ENCODE measurements around the gene GPRIN1.
A peak's percentile ranks its signal among the peaks of the same experiment; 100 is the strongest.
"Not testable (repeated sequence)": the region's sequence is repeated elsewhere in the genome, so short reads cannot be mapped to it uniquely, and the experiment has no call there.

The GPRIN1 gene

DNA sequence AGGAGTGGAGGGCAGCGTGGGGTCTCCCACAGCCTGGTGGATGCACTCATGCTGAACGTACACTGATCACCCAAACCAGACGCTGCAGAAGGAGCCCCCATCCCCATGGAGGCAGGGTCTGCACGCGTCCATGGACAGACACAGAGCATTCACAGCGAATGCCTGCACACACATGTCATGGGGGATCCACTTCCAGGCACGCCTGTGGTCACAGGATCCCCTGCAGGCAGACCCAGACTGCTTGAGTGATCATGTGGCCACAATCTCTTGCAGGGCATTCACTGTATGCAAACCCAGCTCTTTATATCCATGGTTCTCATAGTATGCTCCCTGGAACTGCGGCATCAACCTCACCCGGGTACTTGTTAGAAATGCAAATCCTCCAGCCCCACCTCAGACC, 15.0 kb upstream of the GPRIN1 start:
- DNase-seq (ENCODE audit: low read depth in 2 of 2) = no peak

DNA sequence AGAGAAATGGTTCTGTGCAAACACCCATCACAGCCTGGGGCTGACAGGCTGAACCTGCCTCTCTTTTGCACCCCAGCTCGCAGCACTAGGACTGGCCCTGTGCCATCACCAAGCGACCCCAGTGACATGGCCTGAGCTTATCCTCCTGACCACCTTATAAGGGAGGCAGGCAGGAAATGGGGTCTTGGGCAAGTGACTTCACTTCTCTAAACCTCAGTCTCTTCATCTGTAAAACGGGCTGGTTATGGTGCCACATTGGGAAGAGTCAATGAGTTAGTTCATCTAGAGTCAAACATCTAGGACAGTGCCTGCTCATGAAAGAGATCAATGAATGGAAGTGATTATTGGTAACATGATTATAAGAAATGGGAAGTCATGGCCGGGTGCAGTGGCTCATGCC, 14.2 kb upstream of the GPRIN1 start:
- DNase-seq (ENCODE audit: low read depth in 2 of 2) = no peak

GRCh38 chr5:176621661-176622079, 11.7 kb upstream of the GPRIN1 start:
- DNase-seq (ENCODE audit: low read depth in 2 of 2) = no peak

DNA sequence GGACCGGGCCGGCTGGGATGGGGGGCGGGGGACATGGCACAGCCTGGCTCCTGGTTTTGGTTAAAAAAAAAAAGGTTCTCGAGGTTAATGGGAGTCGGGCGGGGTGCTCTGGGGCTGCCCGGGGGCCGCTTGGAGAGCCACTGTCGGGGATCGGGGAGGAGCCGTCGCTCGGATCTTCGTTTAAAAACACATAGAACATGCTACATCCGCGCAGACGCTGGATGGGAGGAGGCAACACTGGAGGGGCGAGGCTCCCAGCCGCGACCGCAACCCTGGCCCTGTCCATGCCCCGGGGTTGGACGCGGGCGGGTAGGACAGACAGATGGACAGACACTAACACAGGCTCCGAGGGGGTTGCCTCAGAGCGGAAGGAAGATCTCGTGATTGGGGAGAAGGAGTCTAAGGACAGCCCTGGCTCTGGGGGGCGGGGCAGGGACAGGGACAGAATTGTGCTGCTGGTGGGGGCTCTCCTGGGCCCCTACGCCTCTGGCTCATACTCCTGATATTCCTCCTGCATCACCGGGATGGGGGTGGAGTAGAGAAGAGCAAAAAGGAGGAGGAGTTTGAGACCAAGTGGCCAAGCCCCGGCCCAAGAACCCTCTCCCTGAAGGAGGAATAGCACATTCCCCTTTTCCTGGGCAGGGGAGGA, 10.5 kb upstream of the GPRIN1 start:
- DNase-seq (ENCODE audit: low read depth in 2 of 2) = no peak

DNA sequence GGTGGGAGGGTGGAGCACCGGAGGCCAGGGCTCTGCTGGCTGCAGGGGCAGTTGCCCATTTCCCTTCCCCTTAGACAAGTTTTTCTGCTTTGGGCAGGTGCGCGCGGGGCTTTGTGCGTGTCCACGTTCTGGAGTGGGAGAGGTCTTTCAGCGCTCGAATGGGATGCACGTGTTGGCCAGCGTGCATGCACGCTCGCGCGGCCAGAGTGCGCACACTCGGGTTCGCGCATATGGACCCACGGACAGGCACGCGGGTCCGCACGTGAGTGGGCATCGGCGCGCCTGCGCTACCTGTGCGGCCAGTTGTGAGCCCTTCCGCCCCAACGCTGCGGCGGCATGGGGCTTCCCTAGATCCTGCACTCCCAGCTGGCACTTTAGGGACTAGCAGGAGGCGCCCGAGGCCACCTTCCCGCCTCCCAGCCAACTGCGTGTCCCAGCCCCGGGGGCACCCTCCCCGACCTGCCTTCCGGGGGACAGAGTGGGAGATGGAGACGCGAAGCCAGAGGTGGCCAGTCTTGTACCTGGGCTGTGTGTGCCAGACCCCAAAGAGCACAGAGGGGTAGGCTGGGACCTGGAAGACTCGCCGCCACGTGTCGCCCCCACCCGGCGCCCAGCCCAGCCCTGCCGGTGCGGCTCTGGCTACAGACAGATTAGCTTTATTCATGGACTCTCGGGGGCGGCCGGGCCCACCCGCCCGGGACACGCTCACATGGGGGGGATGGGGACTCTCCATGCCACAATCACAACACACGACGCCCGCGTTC, 9.8 kb upstream of the GPRIN1 start:
- DNase-seq (ENCODE audit: low read depth in 2 of 2) = no peak

DNA sequence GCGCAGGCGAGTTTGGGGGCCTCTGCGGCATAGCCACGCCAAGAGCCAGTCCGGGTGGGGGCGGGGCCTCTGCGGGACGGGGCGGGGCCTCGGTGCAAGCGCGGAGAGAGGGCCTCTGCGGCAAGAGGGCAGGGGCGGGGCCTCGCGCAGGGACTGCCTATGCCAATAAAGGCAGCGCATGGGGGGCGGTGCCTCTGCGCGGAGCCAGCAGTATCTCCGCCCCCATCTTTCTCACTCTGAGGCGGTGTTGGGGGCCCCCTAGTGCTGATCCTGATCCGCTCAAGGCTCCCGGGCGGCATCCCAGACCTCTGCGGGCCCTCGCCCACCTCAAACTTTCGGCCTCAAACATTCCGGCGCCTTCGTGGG, 9.2 kb upstream of the GPRIN1 start:
- DNase-seq (ENCODE audit: low read depth in 2 of 2) = peak; percentile 72 to 73

DNA sequence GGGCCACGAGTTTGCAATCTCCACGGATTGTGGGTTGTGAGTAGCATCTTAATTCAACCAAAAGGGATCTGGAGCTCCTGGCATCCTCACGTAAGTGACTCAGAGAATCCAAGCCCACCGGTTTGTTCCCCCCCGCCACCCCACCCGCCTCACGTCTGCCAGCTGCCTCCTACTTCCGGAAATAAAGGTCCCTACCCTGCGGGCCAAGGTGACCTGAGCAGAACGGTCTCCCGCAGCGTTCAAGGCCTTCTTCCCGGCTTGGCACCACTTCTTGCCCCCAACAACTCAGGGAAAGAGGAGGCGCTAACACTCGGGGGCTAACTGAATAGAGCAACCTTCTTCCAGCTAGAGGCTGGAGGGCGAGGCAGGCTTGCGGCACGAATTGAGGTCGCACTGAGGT, 8.8 kb upstream of the GPRIN1 start:
- no peak for DNase-seq (ENCODE audit: low read depth in 2 of 2)

DNA sequence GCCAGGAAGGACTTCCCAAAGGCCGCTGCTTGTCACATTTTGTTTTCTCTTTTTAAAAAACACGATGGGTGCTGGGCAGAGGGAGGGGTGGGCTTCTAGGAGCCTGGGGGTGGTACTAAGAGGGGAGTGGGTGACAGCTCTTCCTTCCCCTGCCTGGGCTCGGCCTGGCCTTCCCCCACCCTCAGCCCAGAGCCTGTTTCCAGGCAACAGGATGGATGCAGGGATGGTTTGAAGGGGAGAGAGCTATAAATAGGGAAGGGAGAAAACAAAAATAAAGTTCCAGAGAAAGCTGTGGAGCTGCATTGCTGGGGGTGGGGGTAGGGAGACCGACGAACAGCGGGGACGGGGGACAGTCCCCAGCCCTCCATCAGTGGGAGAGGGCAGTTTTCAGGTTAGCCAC, 6.6 kb upstream of the GPRIN1 start:
- no peak for DNase-seq (ENCODE audit: low read depth in 2 of 2)

- DNase-seq (ENCODE audit: low read depth in 2 of 2) = peak in 1 of 2 experiments; percentile 43
Observed at GRCh38 chr5:176614805-176615478, 5.0 kb upstream of the GPRIN1 start.

- no peak for DNase-seq (ENCODE audit: low read depth in 2 of 2)
Observed at GRCh38 chr5:176612855-176613254, 2.9 kb upstream of the GPRIN1 start.

- no peak for DNase-seq (ENCODE audit: low read depth in 2 of 2)
Observed at GRCh38 chr5:176612008-176612407, 2.1 kb upstream of the GPRIN1 start.

DNA sequence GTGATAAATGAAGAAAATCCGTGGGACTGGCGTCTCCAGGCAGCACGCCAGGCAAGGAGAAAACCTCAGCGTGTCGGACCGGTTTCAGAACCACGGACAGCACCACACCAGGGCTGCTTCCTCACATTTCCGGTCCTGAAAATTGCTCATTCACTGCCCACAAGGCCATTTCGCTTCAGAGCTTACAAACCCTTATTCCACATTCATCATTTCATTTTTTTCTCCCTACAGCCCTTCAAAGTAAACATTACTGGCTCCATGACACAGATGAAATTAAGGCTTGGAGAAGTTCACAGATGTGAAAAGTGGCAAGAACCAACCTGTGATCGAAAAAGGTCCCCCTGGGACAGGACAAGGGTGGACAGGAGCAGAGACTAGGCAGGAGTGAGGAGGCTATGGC, 1.5 kb upstream of the GPRIN1 start:
- peak; percentile 57 to 59 for DNase-seq (ENCODE audit: low read depth in 2 of 2)

GRCh38 chr5:176610435-176610773, 448 bp upstream of the GPRIN1 start:
- DNase-seq (ENCODE audit: low read depth in 2 of 2) = no peak

DNA sequence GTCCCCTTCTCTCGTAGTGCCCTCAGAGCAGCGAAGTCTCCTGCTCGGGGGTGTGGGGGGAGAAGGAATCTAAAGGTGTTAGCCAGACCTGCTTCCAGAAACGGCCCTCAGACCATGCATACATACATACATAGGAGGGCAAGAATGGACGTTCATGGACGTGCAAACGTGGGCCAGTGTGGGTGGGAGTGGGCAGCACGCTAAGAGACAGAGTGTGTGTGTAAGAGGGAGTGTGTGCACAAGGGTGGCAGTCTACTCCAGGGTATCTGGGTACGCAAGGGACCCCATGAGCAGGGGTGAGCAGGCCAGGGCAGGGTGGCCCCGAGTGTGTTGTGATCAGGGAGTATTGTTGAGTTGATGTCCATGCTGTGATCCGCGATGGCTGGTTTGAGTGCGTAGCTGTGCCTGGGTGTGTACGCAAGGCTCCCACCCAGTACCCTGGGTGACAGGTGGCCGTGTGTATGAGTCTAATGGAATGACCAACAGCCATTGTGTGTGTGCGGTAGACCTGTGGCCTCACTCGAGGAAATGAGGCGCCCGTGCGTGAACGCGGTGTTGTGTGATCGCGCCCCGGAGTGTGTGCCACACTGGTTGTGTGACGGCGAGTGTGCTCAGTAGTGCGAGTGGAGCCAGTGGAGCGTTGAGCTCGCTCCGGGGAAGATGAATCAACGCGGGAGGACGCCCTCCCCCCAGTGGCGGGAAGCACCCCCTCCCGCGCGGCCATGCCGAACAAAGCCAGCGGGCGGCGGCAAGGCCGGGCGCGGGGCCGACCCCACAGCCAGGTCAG, 826 bp downstream of the GPRIN1 start:
- DNase-seq (ENCODE audit: low read depth in 2 of 2) = no peak

DNA sequence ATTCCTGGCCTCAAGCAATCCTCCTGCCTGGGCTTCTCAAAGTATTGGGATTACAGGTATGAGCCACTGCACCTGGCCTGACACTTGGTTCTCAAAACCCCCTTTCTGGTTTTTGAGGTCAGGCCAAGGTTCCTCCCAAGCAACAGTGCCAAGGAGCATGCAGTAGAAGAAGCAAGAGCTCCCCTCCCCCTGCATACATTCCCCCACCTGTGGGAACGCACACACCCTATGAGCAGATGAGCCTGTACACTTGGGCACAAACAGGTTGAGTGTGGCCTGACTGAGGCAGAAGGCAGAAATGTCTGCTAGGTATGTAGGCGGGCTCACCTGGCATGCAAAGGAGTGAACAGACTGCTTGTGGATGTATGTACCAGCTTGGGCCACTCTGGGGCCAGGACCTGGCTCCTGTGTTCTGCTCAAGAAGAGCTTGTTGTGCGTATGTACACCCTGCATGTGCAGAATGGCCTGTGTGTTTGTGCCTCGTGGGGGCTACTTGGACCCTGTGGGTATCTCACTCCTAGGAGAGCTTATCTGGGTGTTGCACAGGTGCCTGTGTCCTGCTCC, 1.7 kb downstream of the GPRIN1 start:
- no peak for DNase-seq (ENCODE audit: low read depth in 2 of 2)

DNA sequence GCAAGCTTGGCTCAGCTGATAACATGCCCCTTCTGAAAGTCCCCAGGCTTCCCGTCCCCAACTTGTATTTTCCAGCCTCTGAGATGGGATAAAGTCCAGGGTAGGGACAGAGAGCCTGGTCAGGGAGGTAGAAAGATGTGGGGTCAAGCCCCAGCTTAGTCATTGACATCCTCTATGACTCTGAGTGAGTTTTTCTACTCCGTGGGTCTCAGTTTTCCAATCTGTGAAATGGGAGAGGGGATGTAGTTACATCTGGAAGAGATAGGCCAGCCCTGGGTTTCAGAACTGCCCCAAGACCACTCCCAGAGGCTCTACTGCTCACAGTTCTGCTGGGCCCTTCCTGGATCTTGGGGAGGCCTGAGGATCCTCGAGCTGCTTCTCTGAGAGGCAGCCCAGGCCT, 3.1 kb downstream of the GPRIN1 start:
- DNase-seq (ENCODE audit: low read depth in 2 of 2) = no peak

- no peak for DNase-seq (ENCODE audit: low read depth in 2 of 2)
Observed at GRCh38 chr5:176606032-176606431, 3.9 kb downstream of the GPRIN1 start.

DNA sequence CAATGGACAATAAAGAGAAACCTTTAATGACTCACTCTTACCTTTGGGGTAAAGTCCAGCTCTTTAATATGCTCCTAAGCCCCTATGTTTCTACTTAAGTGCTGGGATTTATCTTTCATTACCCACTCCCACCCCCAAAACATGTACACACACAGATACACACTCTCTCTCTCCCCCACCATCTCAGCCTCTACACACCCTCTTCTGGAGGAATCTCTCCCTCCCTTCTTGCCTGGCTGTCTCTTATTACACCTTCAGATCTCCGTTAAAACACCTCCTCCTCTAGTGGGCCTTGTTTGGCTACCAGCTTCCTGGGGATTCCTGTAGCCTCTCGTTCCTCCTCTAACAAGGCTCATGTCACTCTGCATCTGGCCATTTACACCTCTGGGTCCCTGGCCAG, 6.9 kb downstream of the GPRIN1 start:
- no peak for DNase-seq (ENCODE audit: low read depth in 2 of 2)

GRCh38 chr5:176601901-176602482, 8.0 kb downstream of the GPRIN1 start:
- DNase-seq (ENCODE audit: low read depth in 2 of 2) = no peak

GRCh38 chr5:176599749-176600430, 10.1 kb downstream of the GPRIN1 start:
- DNase-seq (ENCODE audit: low read depth in 2 of 2) = not testable (repeated sequence)
